PC-9 (cell line): ENCODE data around the gene RAB37. TPM values are rescaled to one million over a fixed set of nuclear protein-coding genes. Genes with fewer than 3 reads are reported as not detected.

Experiments used
- BruUV-seq: library from RNA; stranded (reverse); fragments of 400-500 nt; replicated peaks from 2 replicates; lab custom pipeline; 2021; lab: Mats Ljungman, UMichigan
- CTCF ChIA-PET: fragments of 300-600 bp; sonication (Branson Sonifier 250); formaldehyde crosslinking; loops from one replicate; lab custom pipeline; 2022; ENCODE audit warnings: antibody characterized with exemption; lab: Charles Lee
- POLR2A ChIA-PET: fragments of 300-600 bp; sonication (Branson Sonifier 250); formaldehyde crosslinking; loops from one replicate; lab custom pipeline; 2022; ENCODE audit warnings: antibody characterized with exemption; ENCODE audit not compliant: unreplicated experiment; lab: Charles Lee
- DNase-seq, 2 experiments: peaks; one replicate each; pipeline versions ENCODE4 v3.0.0 to v3.0.0-alpha.2; 2015 to 2022; ENCODE audit warnings: mixed read lengths in 1 of 2
- H2AFZ ChIP-seq: fragments of 200-600 bp; sonication (generic); 2 replicates; pipeline ENCODE4 v1.8.1; 2017; ENCODE audit warnings: antibody characterized with exemption
- H3F3A ChIP-seq: fragments of 200-600 bp; sonication (generic); 2 replicates; pipeline ENCODE4 v1.8.1; 2017; ENCODE audit warnings: antibody characterized with exemption, mild to moderate bottlenecking, low read depth; ENCODE audit not compliant: insufficient read depth
- H3K27ac ChIP-seq: fragments of 200-600 bp; sonication (generic); 2 replicates; pipeline ENCODE4 v1.6.1; 2016; ENCODE audit warnings: mixed run types
- H3K27me3 ChIP-seq: fragments of 200-600 bp; sonication (generic); 2 replicates; pipeline ENCODE4 v1.6.1; 2016; ENCODE audit warnings: low read depth, mixed run types; ENCODE audit not compliant: insufficient read depth
- H3K36me3 ChIP-seq: fragments of 200-600 bp; sonication (generic); 2 replicates; pipeline ENCODE4 v1.6.1; 2016; ENCODE audit warnings: low read depth, mixed run types
- H3K4me1 ChIP-seq: fragments of 200-600 bp; sonication (generic); replicated peaks from 2 replicates; pipeline ENCODE4 v1.6.1; 2016; ENCODE audit warnings: mixed run types; ENCODE audit not compliant: insufficient read depth
- H3K4me2 ChIP-seq: fragments of 200-600 bp; sonication (generic); 2 replicates; pipeline ENCODE4 v1.6.1; 2017; ENCODE audit warnings: mixed run types
- H3K4me3 ChIP-seq: fragments of 200-600 bp; sonication (generic); 2 replicates; pipeline ENCODE4 v1.6.1; 2016; ENCODE audit warnings: mixed run types
- H3K79me2 ChIP-seq: fragments of 200-600 bp; sonication (generic); 2 replicates; pipeline ENCODE4 v1.6.1; 2017; ENCODE audit warnings: low read depth, mixed run types
- H3K9me2 ChIP-seq: fragments of 200-600 bp; sonication (generic); 2 replicates; pipeline ENCODE4 v1.8.1; 2017; ENCODE audit warnings: mild to moderate bottlenecking; ENCODE audit not compliant: insufficient read depth
- H3K9me3 ChIP-seq: fragments of 200-600 bp; sonication (generic); 2 replicates; pipeline ENCODE4 v1.8.1; 2016; ENCODE audit warnings: low read depth; ENCODE audit not compliant: insufficient read depth
- H4K20me1 ChIP-seq: fragments of 200-600 bp; sonication (generic); 2 replicates; pipeline ENCODE4 v1.8.1; 2017; ENCODE audit not compliant: insufficient read depth
- EZH2 ChIP-seq: fragments of 200-600 bp; sonication (generic); IDR thresholded peaks from 2 replicates; pipeline ENCODE4 v1.8.0; 2017; ENCODE audit warnings: antibody characterized with exemption, low read depth
- intact Hi-C: fragments of 100-400 bp; cut with micrococcal nuclease; formaldehyde crosslinking; loops from one replicate; pipeline ENCODE4 v1.10.0; 2022; ENCODE audit not compliant: unreplicated experiment
- total RNA-seq: library from RNA; stranded (reverse); gene quantifications from 2 replicates; pipeline ENCODE4 v1.2.3, GENCODE V29; 2021
- TF ChIP-seq, protein P1 (sequence below): fragments of 200-600 bp; sonication (generic); conservative IDR thresholded peaks from 2 replicates; pipeline ENCODE4 v1.6.1; 2017; ENCODE audit warnings: mixed run types, antibody characterized with exemption, mild to moderate bottlenecking, moderate library complexity

RAB37 gene
- total RNA-seq, 1 experiment from 2014 or later: not detected

DNA sequence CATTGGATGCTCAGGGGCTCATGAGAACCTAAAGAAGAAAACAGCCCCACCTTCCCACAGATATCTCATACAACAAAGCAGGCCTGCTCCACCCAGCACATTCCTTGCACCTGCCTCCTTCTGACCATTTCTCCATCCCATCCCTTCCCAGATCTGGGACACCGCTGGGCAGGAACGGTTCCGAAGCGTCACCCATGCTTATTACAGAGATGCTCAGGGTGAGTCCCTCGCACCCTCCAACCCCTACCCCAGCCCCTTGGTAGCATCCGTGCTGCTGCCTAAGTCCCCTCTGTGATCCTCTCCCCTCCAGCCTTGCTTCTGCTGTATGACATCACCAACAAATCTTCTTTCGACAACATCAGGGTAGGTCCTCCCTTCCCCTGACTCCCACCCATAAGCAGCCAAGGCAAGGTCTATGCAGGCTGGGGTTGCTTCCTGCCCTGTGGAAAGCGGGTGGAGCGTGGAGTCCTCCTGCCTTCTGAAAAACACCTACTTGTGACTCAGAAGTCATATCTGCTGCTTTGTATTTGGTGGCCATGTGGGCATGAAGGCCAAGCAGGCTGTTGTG, 6.0 kb downstream of the RAB37 start:
- Histone ChIP-seq H4K20me1 (no peaks in the 10 kb centered on the region), H3K27ac (no peak overlapping the region), H3K9me3 (no peaks in the 10 kb centered on the region), H3K4me1 (peaks cover 39% of the 10 kb centered on the region), H3K4me3 (no peak overlapping the region), H2AFZ (no peak overlapping the region), H3K4me2 (no peak overlapping the region), H3F3A (peaks cover 9% of the 10 kb centered on the region; the same call in 1 of the 2 replicates), H3K79me2 (no peaks in the 10 kb centered on the region), H3K27me3 (no peaks in the 10 kb centered on the region), H3K9me2 (no peaks in the 10 kb centered on the region), H3K36me3 (no peaks in the 10 kb centered on the region)
- POLR2A ChIA-PET: no interaction called here
- TF ChIP-seq, protein P1, sequence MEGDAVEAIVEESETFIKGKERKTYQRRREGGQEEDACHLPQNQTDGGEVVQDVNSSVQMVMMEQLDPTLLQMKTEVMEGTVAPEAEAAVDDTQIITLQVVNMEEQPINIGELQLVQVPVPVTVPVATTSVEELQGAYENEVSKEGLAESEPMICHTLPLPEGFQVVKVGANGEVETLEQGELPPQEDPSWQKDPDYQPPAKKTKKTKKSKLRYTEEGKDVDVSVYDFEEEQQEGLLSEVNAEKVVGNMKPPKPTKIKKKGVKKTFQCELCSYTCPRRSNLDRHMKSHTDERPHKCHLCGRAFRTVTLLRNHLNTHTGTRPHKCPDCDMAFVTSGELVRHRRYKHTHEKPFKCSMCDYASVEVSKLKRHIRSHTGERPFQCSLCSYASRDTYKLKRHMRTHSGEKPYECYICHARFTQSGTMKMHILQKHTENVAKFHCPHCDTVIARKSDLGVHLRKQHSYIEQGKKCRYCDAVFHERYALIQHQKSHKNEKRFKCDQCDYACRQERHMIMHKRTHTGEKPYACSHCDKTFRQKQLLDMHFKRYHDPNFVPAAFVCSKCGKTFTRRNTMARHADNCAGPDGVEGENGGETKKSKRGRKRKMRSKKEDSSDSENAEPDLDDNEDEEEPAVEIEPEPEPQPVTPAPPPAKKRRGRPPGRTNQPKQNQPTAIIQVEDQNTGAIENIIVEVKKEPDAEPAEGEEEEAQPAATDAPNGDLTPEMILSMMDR: no peak
- no peak for TF ChIP-seq EZH2
- CTCF ChIA-PET: interaction anchor here (0.9 kb wide), 1 partner anchor 28 kb away, joined by 3 read pairs; no protein-coding TSS in a partner anchor
- intact Hi-C loops: loop anchor here (5.0 kb wide), 1 partner anchor 39 kb away; no protein-coding TSS in a partner anchor
- no TSS peak for BruUV-seq
- no peak for DNase-seq

DNA sequence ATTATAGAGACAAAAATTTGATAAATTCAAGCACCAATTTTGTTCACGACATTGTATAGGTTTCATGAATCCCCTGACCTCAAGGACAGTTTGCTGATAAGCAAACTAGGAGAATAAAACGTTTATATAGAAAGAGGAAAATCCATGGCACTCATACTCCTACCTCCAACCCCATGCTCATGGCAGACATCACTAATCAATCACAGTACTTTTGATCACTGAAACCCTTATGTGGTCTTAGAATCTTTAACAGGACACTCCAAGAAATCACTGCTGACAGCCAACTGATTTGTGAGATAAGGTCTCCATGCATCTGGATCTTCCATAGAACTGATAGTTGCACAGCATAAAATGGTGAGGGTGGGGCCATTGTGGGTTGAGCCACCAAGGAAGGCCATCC, 6.7 kb downstream of the RAB37 start:
- Histone ChIP-seq H2AFZ (no peak overlapping the region), H3K4me1 (peaks cover 32% of the 10 kb centered on the region), H3F3A (peaks cover 9% of the 10 kb centered on the region; the same call in 1 of the 2 replicates), H3K9me3 (no peaks in the 10 kb centered on the region), H3K36me3 (no peaks in the 10 kb centered on the region), H3K4me2 (no peak overlapping the region), H3K4me3 (no peak overlapping the region), H3K9me2 (no peaks in the 10 kb centered on the region), H3K79me2 (peaks cover 2% of the 10 kb centered on the region), H4K20me1 (no peaks in the 10 kb centered on the region), H3K27ac (no peak overlapping the region), H3K27me3 (no peaks in the 10 kb centered on the region)
- ChIA-PET CTCF (no interaction called here), POLR2A (no interaction called here)
- no TSS peak for BruUV-seq
- intact Hi-C loops: loop anchor here (1.0 to 5.0 kb wide), 5 partner anchors 27 to 217 kb away; no protein-coding TSS in a partner anchor
- TF ChIP-seq EZH2: no peak
- TF ChIP-seq, protein P1: no peak
- no peak for DNase-seq

DNA sequence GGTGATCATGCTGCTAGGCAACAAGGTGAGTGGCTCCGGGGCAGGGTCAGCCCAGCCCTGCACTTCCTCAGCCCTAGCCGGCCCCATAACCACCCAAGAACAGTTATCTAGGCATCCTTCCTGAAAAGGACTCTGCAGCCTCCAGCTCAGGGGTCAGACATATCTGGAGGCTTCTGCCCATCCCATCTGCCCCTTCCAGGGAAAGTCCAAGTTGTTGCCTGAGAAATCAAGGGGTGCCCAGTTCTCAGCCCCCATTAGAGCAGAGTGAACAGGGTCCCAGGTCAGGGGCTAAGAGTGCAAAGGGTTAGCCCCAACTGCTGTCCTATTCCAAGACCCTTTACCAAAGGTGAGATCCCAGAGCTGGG, 7.3 kb downstream of the RAB37 start:
- POLR2A ChIA-PET: no interaction called here
- H3K4me3 ChIP-seq: no peak overlapping the region
- no peak for DNase-seq
- intact Hi-C loops: loop anchor here (1.0 to 5.0 kb wide), 5 partner anchors 26 to 216 kb away; no protein-coding TSS in a partner anchor
- no peaks in the 10 kb centered on the region for H3K9me2 ChIP-seq
- H3K4me1 ChIP-seq: peaks cover 29% of the 10 kb centered on the region
- CTCF ChIA-PET: interaction anchor here (0.7 to 1.9 kb wide), 7 partner anchors 25 to 216 kb away, joined by 4 to 12 read pairs (median 4); partner anchors contain the start of genes FDXR and NAT9
- TF ChIP-seq, protein P1: no peak
- TF ChIP-seq EZH2: no peak
- H3F3A ChIP-seq: peaks cover 9% of the 10 kb centered on the region; the same call in 1 of the 2 replicates
- no peak overlapping the region for H3K27ac ChIP-seq
- BruUV-seq: no TSS peak
- peaks cover 8% of the 10 kb centered on the region for H3K79me2 ChIP-seq
- H3K9me3 ChIP-seq: no peaks in the 10 kb centered on the region
- H4K20me1 ChIP-seq: no peaks in the 10 kb centered on the region
- no peak overlapping the region for H3K4me2 ChIP-seq
- H3K36me3 ChIP-seq: no peaks in the 10 kb centered on the region
- H2AFZ ChIP-seq: no peak overlapping the region
- no peaks in the 10 kb centered on the region for H3K27me3 ChIP-seq
